SK-MEL-5 (cell line): ENCODE results near the gene CCDC60. TPM values are rescaled to one million over a fixed set of nuclear protein-coding genes. Genes with fewer than 3 reads are reported as not detected.
A peak's percentile ranks its signal among the peaks of the same experiment; 100 is the strongest.

ENCODE experiments used
- DNase-seq: peaks from one replicate; pipeline ENCODE4 v3.0.0-alpha.2; 2016; ENCODE audit warnings: low read depth, low spot score
- in situ Hi-C: cut with HindIII; loops from 2 replicates; pipeline ENCODE4 v1.10.0; 2016; ENCODE audit warnings: low sequenced_read_pairs, high pct_unique_total_duplicates, low pct_unique_long_range_greater_than_20kb
- total RNA-seq: library from RNA; depleted of rRNA; stranded (reverse); fragments of >200 nt; shearing (Covaris generic); gene quantifications from 2 replicates; pipeline ENCODE4 v1.2.3, GENCODE V29; 2014

Gene CCDC60
- total RNA-seq, 1 experiment from 2014 or later: not detected

DNA sequence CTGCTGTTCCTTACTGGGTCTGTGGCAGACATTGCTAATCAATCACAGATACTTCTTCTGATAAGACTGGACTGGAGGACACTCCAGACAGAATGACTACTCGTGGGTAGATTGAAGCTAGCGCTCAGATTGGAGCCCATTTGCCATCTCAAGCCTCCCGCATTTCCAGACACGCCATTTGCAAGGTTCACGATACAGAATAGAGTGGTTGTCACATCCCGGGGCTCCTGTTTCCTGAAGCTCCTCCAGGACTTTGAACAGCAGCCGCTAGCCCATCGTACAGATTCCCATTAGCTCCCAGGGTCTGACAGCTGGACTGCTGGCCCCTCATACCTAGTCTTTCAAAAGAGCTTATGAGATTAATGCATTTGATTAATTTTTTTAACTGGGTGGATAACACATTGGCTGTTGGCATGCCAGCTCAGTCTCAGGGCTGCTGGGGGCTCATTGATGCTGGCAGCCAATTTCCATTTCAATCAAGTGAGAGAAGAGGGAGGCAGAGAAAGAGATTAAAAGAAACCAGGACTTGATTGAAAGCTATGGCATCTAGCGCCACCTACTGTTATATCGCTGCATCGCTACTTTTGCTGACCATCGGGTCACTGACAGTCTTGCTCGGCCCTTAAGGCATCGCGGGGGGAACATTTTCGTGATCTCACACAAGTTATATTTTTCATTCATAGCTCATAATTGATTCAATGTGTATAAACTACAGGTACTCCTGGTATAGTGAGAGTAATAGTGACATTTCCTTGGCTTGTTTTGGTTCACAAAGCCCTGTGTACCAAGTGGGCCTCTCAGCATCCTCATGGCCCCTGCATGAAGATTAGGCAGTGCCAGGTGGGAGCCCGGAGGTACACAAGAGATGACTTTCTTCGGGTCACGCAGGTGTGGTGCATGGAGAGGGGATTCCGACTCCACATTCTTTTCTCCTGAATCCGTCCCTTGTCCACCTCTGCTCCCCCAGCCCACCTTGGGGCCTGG, 78.6 kb downstream of the CCDC60 start:
- in situ Hi-C loops: no loop called here
- peak; percentile 80 for DNase-seq

- in situ Hi-C loops: no loop called here
- DNase-seq: no peak
Measured at GRCh38 chr12:119415714-119416113, 81.2 kb downstream of the CCDC60 start.

- DNase-seq: no peak
- in situ Hi-C loops: no loop called here
Measured at GRCh38 chr12:119417440-119417839, 82.9 kb downstream of the CCDC60 start.

GRCh38 chr12:119419381-119419780, 84.9 kb downstream of the CCDC60 start:
- DNase-seq: no peak
- in situ Hi-C loops: no loop called here

DNA sequence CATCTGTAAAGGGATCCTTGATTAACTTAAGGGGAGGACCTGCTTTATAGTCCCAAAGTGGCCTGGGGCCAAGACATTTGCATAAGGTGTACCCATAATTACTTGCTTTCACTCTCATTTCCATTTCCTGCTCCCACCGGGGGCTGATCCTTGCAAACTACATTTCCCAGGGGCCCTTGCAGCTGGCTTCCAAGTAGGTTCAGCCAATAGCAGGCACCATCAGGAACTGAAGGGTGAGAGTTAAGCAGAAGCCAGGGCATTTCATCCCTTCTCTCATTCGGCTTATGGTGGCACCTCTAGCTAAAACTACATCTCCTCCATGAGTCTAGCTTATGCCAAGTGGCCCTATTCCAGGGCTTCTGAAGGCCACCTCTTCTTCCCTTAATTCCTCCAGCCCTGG, 88.8 kb downstream of the CCDC60 start:
- DNase-seq: peak; percentile 46
- in situ Hi-C loops: no loop called here

DNA sequence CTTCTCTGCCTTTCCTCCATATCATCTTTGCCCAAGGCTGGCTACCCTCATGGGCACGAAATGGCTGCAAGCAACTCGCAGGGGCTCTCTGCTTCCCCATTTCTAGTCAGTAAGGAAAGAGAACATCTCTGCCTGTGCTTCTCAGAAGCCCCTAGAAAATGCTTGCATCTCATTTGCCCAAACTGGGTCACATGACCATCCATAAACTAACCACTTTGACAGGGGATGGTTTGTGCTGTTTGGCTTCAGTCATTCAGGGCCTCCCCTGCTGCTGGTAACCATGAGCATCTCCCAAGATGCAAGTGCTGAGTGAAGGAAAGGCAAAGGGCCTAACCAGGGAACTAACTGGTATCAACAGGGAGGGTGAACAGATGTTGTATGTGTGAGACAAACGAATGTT, 91.1 kb downstream of the CCDC60 start:
- in situ Hi-C loops: no loop called here

GRCh38 chr12:119431151-119431550, 96.6 kb downstream of the CCDC60 start:
- in situ Hi-C loops: no loop called here

More for the DNA sequence above, 91.1 kb downstream of the CCDC60 start:
- DNase-seq: no peak

GRCh38 chr12:119432949-119433348, 98.4 kb downstream of the CCDC60 start:
- in situ Hi-C loops: no loop called here

More at GRCh38 chr12:119431151-119431550, 96.6 kb downstream of the CCDC60 start:
- DNase-seq: no peak

DNA sequence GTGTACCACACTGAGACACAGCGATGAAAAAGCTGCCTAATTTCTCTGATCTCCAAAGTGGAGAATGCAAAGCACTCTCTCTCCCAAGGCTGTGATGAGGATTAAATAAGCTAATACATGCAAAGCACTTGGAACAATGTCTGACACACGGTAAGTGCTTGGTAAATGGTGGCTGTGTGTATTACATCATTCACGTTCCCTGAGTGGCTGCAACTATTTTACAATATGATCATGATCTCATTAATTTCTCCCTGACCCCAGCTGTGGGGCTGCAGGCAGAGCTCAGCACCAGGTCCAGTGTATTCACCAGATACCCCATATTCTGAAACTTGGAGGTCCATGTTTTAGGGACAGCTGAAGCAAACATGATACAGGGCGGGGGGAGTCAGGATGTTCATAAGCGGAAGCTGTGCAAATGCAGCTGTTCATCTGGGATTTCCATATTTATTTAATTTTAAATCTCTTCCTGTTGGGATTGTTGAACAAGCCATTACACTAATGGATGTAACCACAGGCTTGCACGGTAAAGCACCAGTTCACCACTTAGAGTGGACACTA, 106.4 kb downstream of the CCDC60 start:
- in situ Hi-C loops: no loop called here
- DNase-seq: no peak

More at GRCh38 chr12:119432949-119433348, 98.4 kb downstream of the CCDC60 start:
- DNase-seq: no peak

DNA sequence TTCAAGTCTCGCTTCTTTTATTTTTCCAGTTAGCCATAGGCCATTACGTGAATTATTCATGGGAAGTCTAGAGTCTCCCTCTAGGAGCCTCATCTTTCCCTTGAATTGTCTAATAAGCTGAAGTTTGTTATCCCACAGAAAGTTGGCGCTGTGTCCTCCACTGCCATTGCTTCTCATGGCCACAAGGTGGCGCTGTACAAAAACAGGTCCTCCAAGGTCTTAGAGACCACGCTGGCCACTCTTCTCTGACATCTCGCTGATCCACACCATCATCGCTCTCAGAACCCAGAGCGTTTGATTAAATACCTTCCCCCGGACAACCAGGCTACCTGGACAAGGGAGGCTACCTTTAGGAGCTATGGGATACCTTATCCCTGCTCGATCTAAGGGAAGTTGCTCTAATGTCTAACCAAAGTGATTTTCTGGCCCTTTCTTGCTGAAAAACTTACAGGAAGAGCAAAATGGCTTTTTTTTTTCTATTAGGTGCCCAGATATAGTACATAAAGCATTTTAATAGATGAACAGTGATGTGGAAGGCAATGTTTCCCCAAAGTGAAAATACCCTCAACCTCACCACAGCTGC, 110.0 kb downstream of the CCDC60 start:
- peak; percentile 90 for DNase-seq
- in situ Hi-C loops: no loop called here

DNA sequence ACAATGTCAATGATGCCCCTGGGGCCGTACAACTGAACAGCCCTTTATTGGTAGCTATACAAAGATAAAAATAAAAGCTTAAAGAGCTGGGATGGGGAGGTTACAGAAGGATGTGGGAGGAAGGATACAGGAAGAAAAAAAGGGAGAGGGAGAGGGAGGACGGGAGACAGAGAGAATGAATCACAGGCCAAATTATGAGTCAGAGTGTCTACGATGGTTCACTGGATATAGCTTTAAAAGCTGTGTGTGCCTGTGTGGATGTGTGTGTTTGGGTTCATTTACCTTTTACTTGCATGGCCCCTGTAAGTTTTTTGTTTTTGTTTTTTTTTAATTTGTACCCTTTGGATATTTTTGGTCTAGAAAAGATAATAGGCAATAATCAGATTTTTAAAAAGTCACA, 111.9 kb downstream of the CCDC60 start:
- no peak for DNase-seq
- in situ Hi-C loops: no loop called here

GRCh38 chr12:119447126-119447525, 112.6 kb downstream of the CCDC60 start:
- in situ Hi-C loops: no loop called here
- no peak for DNase-seq

DNA sequence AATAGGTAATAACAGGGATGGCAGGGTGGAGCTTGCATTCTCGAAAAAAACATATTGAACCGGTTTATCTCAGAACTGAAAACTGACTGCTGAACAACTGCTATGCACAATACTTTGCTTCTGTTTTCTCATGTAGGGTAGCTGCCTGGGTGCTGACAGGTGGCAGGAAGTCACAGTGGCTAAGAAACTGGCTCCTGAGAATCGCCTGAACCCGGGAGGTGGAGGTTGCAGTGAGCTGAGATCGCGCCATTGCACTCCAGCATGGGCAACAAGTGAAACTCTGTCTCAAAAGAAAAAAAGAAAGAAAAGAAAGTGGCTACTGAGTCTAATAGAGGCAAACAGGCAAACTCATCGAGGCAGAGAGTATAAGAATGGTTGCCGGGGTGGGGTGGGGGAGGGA, 113.1 kb downstream of the CCDC60 start:
- in situ Hi-C loops: no loop called here
- no peak for DNase-seq

DNA sequence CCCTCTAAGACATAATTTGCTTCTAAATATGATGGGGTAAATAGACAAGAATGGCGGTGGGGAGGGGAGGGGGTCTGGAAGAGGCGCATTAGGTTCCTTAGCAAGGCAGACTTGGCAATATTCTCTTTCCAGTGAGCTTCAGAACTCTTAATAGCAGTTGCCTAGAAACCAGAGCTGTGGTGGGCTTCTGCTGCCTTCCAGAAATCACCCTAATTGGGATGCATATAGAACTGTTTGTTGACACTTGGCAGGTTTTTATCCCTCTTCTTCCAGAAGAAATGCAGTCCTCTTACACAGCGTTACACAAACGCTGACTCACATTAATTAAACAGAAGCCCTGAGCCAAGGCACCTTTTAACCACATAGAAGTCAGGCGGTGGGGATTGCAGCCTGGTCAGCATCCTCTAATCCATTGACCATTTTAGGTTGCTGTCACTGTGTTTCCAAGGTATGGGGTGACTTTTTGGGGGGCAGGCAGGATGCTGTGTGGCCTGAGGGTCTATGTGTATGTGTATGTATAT, 114.1 kb downstream of the CCDC60 start:
- in situ Hi-C loops: no loop called here
- DNase-seq: no peak

DNA sequence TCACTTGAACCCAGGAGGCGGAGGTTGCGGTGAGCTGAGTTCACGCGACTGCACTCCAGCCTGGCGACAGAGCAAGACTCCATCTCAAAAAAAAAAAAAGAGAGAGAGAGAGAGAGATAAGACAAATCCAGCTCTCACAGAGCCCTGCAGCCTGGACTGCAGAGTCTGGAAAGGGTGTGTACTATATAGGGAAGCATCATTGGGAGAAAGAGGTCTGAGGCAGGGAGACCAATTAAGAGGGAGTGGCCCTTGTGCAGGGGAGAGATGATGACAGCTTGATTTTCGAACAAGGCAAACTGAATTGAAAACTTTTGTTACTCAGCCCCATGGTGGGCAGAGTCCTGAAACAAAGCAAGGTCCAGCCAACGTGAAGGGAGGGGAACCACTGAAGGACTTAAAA, 116.2 kb downstream of the CCDC60 start:
- no peak for DNase-seq
- in situ Hi-C loops: no loop called here

- in situ Hi-C loops: no loop called here
- DNase-seq: no peak
Measured at GRCh38 chr12:119456824-119457223, 122.3 kb downstream of the CCDC60 start.

GRCh38 chr12:119457271-119457670, 122.7 kb downstream of the CCDC60 start:
- in situ Hi-C loops: no loop called here
- no peak for DNase-seq

- no peak for DNase-seq
- in situ Hi-C loops: no loop called here
Measured at GRCh38 chr12:119459481-119459880, 125.0 kb downstream of the CCDC60 start.
